HepG2 (cell line): Measurements from ENCODE around the gene ADAMTS2. TPM values are rescaled to one million over a fixed set of nuclear protein-coding genes. Genes with fewer than 3 reads are reported as not detected.

ENCODE experiments used
- ATAC-seq: fragments of 200-7000 bp; cut with Tn5 transposase; 3 replicates; pipeline ENCODE4 v1.9.1; 2020; ENCODE audit warnings: mild to moderate bottlenecking, moderate library complexity
- BruUV-seq: library from RNA; stranded (reverse); fragments of 400-500 nt; replicated peaks from 2 replicates; lab custom pipeline; 2021; lab: Mats Ljungman, UMichigan
- CTCF ChIA-PET: fragments of 300-600 bp; formaldehyde crosslinking; extraction: SDS; loops from one replicate; lab custom pipeline; 2021; ENCODE audit warnings: low total read pairs, inconsistent platforms, low intra/inter-chr PET ratio; lab: Yijun Ruan, JAX
- POLR2A ChIA-PET: fragments of 350-600 bp; sonication (Branson Sonifier 250); formaldehyde crosslinking; loops from one replicate; lab custom pipeline; 2020; ENCODE audit warnings: antibody characterized with exemption, inconsistent platforms; lab: Yijun Ruan, JAX
- DNase-seq: peaks from one replicate; pipeline ENCODE4 v3.0.0-alpha.2; 2015; ENCODE audit warnings: low spot score
- FAIRE-seq: peaks from 3 replicates; lab custom pipeline; 2011; peaks lifted over from hg19 to GRCh38; lab: Jason Lieb, UNC
- H2AFZ ChIP-seq: one replicate; pipeline ENCODE4 v1.6.1; 2011; ENCODE audit warnings: low read length, inconsistent platforms
- H3K27ac ChIP-seq: fragments of 300-600 bp; 3 replicates; pipeline ENCODE4 v1.8.0; 2011; ENCODE audit warnings: mixed run types, mild to moderate bottlenecking, mixed read lengths, low read length, inconsistent platforms; ENCODE audit not compliant: insufficient read depth; ENCODE audit errors: extremely low read length
- H3K27me3 ChIP-seq, 2 experiments: fragments of 200-600 bp in 1 of 2; 2 replicates in 1 of 2; 3 replicates in 1 of 2; pipeline versions ENCODE4 v1.6.0 to v1.8.0; 2011; ENCODE audit warnings: low read length in 2 of 2, mild to moderate bottlenecking in 2 of 2, moderate library complexity in 2 of 2, inconsistent platforms in 1 of 2; ENCODE audit not compliant: insufficient read depth in 2 of 2, control insufficient read depth in 1 of 2
- H3K36me3 ChIP-seq, 2 experiments: fragments of 200-600 bp in 1 of 2; replicated peaks in 1 of 2; 2 replicates in 1 of 2; 3 replicates in 1 of 2; pipeline versions ENCODE4 v1.5.1 to v1.8.0; 2011; ENCODE audit warnings: low read length in 2 of 2, inconsistent platforms in 1 of 2; ENCODE audit not compliant: insufficient read depth in 2 of 2, control insufficient read depth in 1 of 2
- H3K4me1 ChIP-seq: 2 replicates; pipeline ENCODE4 v1.5.1; 2012; ENCODE audit warnings: low read length, inconsistent platforms; ENCODE audit not compliant: insufficient read depth
- H3K4me2 ChIP-seq: 2 replicates; pipeline ENCODE4 v1.6.0; 2011; ENCODE audit warnings: low read depth, low read length, inconsistent platforms
- H3K4me3 ChIP-seq, 3 experiments: fragments of 200-600 bp in 1 of 3; sonication (generic), shearing (Covaris generic) in 1 of 3; replicated peaks in 1 of 3; 2 replicates each; pipeline ENCODE4 v1.5.1; 2011 to 2016; ENCODE audit warnings: low read length in 3 of 3, inconsistent platforms in 2 of 3, low read depth in 2 of 3, mild to moderate bottlenecking in 2 of 3, control low read depth in 1 of 3, mixed read lengths in 1 of 3; ENCODE audit not compliant: insufficient read depth in 1 of 3
- H3K79me2 ChIP-seq: one replicate; pipeline ENCODE4 v1.6.1; 2011; ENCODE audit warnings: low read length, inconsistent platforms; ENCODE audit not compliant: insufficient read depth
- H3K9ac ChIP-seq: 2 replicates; pipeline ENCODE4 v1.6.0; 2011; ENCODE audit warnings: mild to moderate bottlenecking, low read depth, low read length, inconsistent platforms; ENCODE audit not compliant: insufficient read depth
- H3K9me3 ChIP-seq: 2 replicates; pipeline ENCODE4 v1.5.1; 2012; ENCODE audit warnings: mild to moderate bottlenecking, low read length
- H4K20me1 ChIP-seq: 2 replicates; pipeline ENCODE4 v1.6.0; 2011; ENCODE audit warnings: inconsistent platforms, mild to moderate bottlenecking, low read length, moderate library complexity; ENCODE audit not compliant: insufficient read depth
- MATR3 ChIP-seq: sonication (generic); formaldehyde crosslinking; IDR thresholded peaks from 2 replicates; pipeline ENCODE4 v1.4.0; 2020; ENCODE audit warnings: missing genetic modification reagents
- PRDM4 ChIP-seq: sonication (generic); formaldehyde crosslinking; IDR thresholded peaks from 2 replicates; pipeline ENCODE4 v1.9.0; 2021; ENCODE audit warnings: missing genetic modification reagents, borderline replicate concordance
- PRMT3 ChIP-seq: sonication (generic); formaldehyde crosslinking; IDR thresholded peaks from 2 replicates; pipeline ENCODE4 v1.8.1; 2022; ENCODE audit warnings: low read depth, mild to moderate bottlenecking, moderate library complexity, missing genetic modification reagents, borderline replicate concordance
- STAT5B ChIP-seq: sonication (generic); formaldehyde crosslinking; IDR thresholded peaks from 2 replicates; pipeline ENCODE4 v1.4.0; 2020; ENCODE audit warnings: missing genetic modification reagents
- TFDP2 ChIP-seq: sonication (generic); formaldehyde crosslinking; IDR thresholded peaks from 2 replicates; pipeline ENCODE4 v1.4.0; 2020; ENCODE audit warnings: missing genetic modification reagents
- ZFAT ChIP-seq: sonication (generic); formaldehyde crosslinking; conservative IDR thresholded peaks from 2 replicates; pipeline ENCODE4 v1.8.1; 2023; ENCODE audit warnings: missing genetic modification reagents, inconsistent platforms
- ZGPAT ChIP-seq: IDR thresholded peaks from 2 replicates; pipeline ENCODE4 v1.6.1; 2016; ENCODE audit warnings: mild to moderate bottlenecking
- ZNF180 ChIP-seq: sonication (generic); formaldehyde crosslinking; IDR thresholded peaks from 2 replicates; pipeline ENCODE4 v1.4.0; 2020; ENCODE audit warnings: low read depth, missing genetic modification reagents, borderline replicate concordance
- ZNF530 ChIP-seq: sonication (generic); formaldehyde crosslinking; IDR thresholded peaks from 2 replicates; pipeline ENCODE4 v1.5.0; 2020; ENCODE audit warnings: low read depth, mild to moderate bottlenecking, missing genetic modification reagents
- ZSCAN31 ChIP-seq: sonication (generic); formaldehyde crosslinking; IDR thresholded peaks from 2 replicates; pipeline ENCODE4 v1.5.0; 2020; ENCODE audit warnings: low read depth, mild to moderate bottlenecking, missing genetic modification reagents
- WGBS: methylation state at CpG from one replicate; pipeline ENCODE4 v1.1.6; 2017; ENCODE audit warnings: low lambda C conversion rate; 5-methylcytosine and 5-hydroxymethylcytosine counted together
- in situ Hi-C: cut with HindIII; loops from 2 replicates; pipeline ENCODE4 v1.10.0; 2017; ENCODE audit warnings: low pct_unique_long_range_greater_than_20kb; ENCODE audit not compliant: extremely low pct_ligation_motif_present
- intact Hi-C: fragments of 100-400 bp; cut with micrococcal nuclease; formaldehyde crosslinking; loops from one replicate; pipeline ENCODE4 v1.10.0; 2022; ENCODE audit not compliant: unreplicated experiment
- polyA plus RNA-seq, 8 experiments: library from polyadenylated mRNA; depleted of rRNA in 3 of 8; stranded (reverse) in 7 of 8; unstranded in 1 of 8; fragments of >200 nt; fragmentation: Illumina TruSeq in 4 of 8; extraction: Trizol in 4 of 8; gene quantifications; 2 replicates each; pipeline versions ENCODE4 v1.2.1 to v1.2.3, GENCODE V29; 2011 to 2016; ENCODE audit warnings: low read depth in 4 of 8, missing spikeins in 1 of 8, mixed read lengths in 1 of 8; ENCODE audit not compliant: insufficient read depth in 1 of 8
- total RNA-seq, 5 experiments: library from RNA; depleted of rRNA; stranded (reverse); fragments of >200 nt; fragmentation: Illumina TruSeq; extraction: Trizol; gene quantifications; 2 replicates each; pipeline ENCODE4 v1.2.3, GENCODE V29; 2016; ENCODE audit warnings: low read depth in 1 of 5

Gene ADAMTS2
- total and polyA plus RNA-seq, 2 of the 13 experiments (the other 11 are each of a cell fraction or from before 2014, with no cell fraction given): 0.24 to 3.5 TPM

- Histone ChIP-seq H3K9me3 (no peaks in the 10 kb centered on the region), H3K27ac (no peak overlapping the region), H3K27me3 (peaks cover 4 to 21% of the 10 kb centered on the region in 2 experiments; a peak in 4 of 5 replicates), H2AFZ (no peak overlapping the region), H3K4me3 (no peak overlapping the region), H3K4me2 (no peak overlapping the region), H3K9ac (no peak overlapping the region), H3K79me2 (no peaks in the 10 kb centered on the region), H4K20me1 (no peaks in the 10 kb centered on the region), H3K36me3 (no peaks in the 10 kb centered on the region), H3K4me1 (no peaks in the 10 kb centered on the region)
- ChIA-PET CTCF (no interaction called here), POLR2A (no interaction called here)
- TF ChIP-seq ZFAT: no peak
- TF ChIP-seq STAT5B (CRISPR knock-in tag): no peak
- no peak for TF ChIP-seq PRMT3 (CRISPR knock-in tag)
- TF ChIP-seq PRDM4 (CRISPR knock-in tag): no peak
- TF ChIP-seq ZNF180 (CRISPR knock-in tag): no peak
- no peak for ATAC-seq
- in situ Hi-C loops (no loop called here), intact Hi-C loops (no loop called here)
- no TSS peak for BruUV-seq
- DNase-seq: no peak
- FAIRE-seq: no peak
- 25% methylated on average over 6 of the region's 13 CpGs for WGBS
Measured at GRCh38 chr5:179289756-179290385, 55.4 kb downstream of the ADAMTS2 start.

- peaks cover 4 to 21% of the 10 kb centered on the region in 2 experiments; a peak in 4 of 5 replicates for H3K27me3 ChIP-seq
- ChIA-PET CTCF (no interaction called here), POLR2A (no interaction called here)
- H2AFZ ChIP-seq: no peak overlapping the region
- 30% methylated on average over 5 of the region's 11 CpGs for WGBS
- H3K36me3 ChIP-seq: no peaks in the 10 kb centered on the region
- no peaks in the 10 kb centered on the region for H3K79me2 ChIP-seq
- H3K27ac ChIP-seq: no peak overlapping the region
- no peaks in the 10 kb centered on the region for H3K4me1 ChIP-seq
- no peaks in the 10 kb centered on the region for H3K9me3 ChIP-seq
- H3K9ac ChIP-seq: no peak overlapping the region
- no TSS peak for BruUV-seq
- no peaks in the 10 kb centered on the region for H4K20me1 ChIP-seq
- intact Hi-C loops (no loop called here), in situ Hi-C loops (no loop called here)
- no peak for FAIRE-seq
- no peak for ATAC-seq
- no peak overlapping the region for H3K4me3 ChIP-seq
- H3K4me2 ChIP-seq: no peak overlapping the region
- DNase-seq: no peak
- TF ChIP-seq ZSCAN31: no peak
- TF ChIP-seq MATR3 (CRISPR knock-in tag): no peak
- TF ChIP-seq TFDP2 (CRISPR knock-in tag): no peak
- TF ChIP-seq ZGPAT (CRISPR knock-in tag): no peak
- no peak for TF ChIP-seq ZNF530 (CRISPR knock-in tag)
Measured at GRCh38 chr5:179288809-179289185, 56.5 kb downstream of the ADAMTS2 start.
